GM12874 (cell line): ENCODE data around the gene ITSN2.

ENCODE experiments used
- TF ChIP-seq, protein P1 (sequence below): IDR thresholded peaks from 2 replicates; pipeline ENCODE4 v1.5.1; 2011; ENCODE audit warnings: low read depth, mild to moderate bottlenecking, control low read depth, low read length, moderate library complexity; ENCODE audit not compliant: insufficient read depth

The ITSN2 gene

GRCh38 chr2:24301599-24301998, 58.7 kb downstream of the ITSN2 start:
- TF ChIP-seq, protein P1, sequence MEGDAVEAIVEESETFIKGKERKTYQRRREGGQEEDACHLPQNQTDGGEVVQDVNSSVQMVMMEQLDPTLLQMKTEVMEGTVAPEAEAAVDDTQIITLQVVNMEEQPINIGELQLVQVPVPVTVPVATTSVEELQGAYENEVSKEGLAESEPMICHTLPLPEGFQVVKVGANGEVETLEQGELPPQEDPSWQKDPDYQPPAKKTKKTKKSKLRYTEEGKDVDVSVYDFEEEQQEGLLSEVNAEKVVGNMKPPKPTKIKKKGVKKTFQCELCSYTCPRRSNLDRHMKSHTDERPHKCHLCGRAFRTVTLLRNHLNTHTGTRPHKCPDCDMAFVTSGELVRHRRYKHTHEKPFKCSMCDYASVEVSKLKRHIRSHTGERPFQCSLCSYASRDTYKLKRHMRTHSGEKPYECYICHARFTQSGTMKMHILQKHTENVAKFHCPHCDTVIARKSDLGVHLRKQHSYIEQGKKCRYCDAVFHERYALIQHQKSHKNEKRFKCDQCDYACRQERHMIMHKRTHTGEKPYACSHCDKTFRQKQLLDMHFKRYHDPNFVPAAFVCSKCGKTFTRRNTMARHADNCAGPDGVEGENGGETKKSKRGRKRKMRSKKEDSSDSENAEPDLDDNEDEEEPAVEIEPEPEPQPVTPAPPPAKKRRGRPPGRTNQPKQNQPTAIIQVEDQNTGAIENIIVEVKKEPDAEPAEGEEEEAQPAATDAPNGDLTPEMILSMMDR: no peak

- TF ChIP-seq, protein P1: no peak
Observed at GRCh38 chr2:24297663-24298062, 62.7 kb downstream of the ITSN2 start.

DNA sequence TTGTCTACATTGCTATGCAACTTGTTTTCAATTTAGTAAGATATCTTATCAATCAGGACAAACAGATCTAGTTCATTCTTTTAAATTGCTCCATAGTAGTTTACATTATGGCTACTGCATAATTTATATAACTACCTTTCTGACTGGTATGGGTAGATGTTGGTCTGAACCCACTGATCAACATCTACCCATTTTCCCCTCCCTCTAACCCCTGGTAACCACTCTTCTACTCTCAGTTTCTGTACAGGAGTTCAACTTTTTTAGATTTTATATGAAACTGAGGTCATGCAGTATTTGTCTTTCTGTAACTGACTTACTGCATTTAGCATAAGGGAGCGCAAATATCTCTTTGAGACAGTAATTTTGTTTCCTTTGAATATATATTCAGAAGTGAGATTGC, 73.2 kb downstream of the ITSN2 start:
- TF ChIP-seq, protein P1: no peak

GRCh38 chr2:24285484-24286152, 74.7 kb downstream of the ITSN2 start:
- TF ChIP-seq, protein P1: no peak

DNA sequence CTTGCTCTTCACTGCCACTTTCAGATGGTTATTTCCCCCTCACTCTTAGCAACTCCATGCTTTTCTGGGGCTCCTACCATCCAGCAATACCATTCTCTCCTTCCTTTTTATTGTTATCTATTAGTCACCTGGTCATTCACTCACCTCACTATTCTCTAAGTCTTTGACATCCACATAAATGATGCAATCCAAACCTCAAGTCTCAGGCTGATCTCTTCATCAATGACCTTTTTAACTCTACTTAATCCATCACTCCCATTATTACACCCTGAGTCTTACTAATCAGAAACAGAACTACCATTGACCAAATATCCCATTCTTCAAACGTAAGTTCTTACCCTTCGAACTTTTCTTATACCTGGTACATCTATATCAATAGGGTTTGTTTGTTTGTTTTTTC, 79.7 kb downstream of the ITSN2 start:
- TF ChIP-seq, protein P1: no peak

- TF ChIP-seq, protein P1: no peak
Observed at GRCh38 chr2:24280161-24280560, 80.2 kb downstream of the ITSN2 start.

- TF ChIP-seq, protein P1: no peak
Observed at GRCh38 chr2:24276349-24276899, 83.9 kb downstream of the ITSN2 start.

- TF ChIP-seq, protein P1: no peak
Observed at GRCh38 chr2:24274809-24275208, 85.5 kb downstream of the ITSN2 start.
